HEK293 (cell line): ENCODE results near the gene CHAC2.
A peak's percentile ranks its signal among the peaks of the same experiment; 100 is the strongest.
"Not testable (repeated sequence)": the region's sequence is repeated elsewhere in the genome, so short reads cannot be mapped to it uniquely, and the experiment has no call there.

Experiments used
- CTCF ChIA-PET: fragments of 350-600 bp; formaldehyde crosslinking; extraction: SDS; loops from one replicate; lab custom pipeline; 2021; ENCODE audit warnings: antibody characterized with exemption; lab: Yijun Ruan, JAX
- POLR2A ChIA-PET: fragments of 300-600 bp; formaldehyde crosslinking; extraction: SDS; loops from one replicate; lab custom pipeline; 2020; ENCODE audit warnings: antibody characterized with exemption, inconsistent platforms; lab: Yijun Ruan, JAX
- H3K27ac ChIP-seq: fragments of 200-500 bp; sonication (Bioruptor generic); 2 replicates; pipeline ENCODE4 v1.5.1; 2014; ENCODE audit warnings: low read depth, low read length, control low read depth, inconsistent platforms; ENCODE audit errors: extremely low read depth
- H3K36me3 ChIP-seq, 2 experiments: fragments of 200-500 bp in 1 of 2; sonication (Bioruptor generic) in 1 of 2; 1 replicate in 1 of 2; 2 replicates in 1 of 2; pipeline ENCODE4 v1.5.1; 2014 to 2017; ENCODE audit warnings: inconsistent platforms in 2 of 2, low read length in 2 of 2; ENCODE audit not compliant: control insufficient read depth in 2 of 2, insufficient read depth in 1 of 2
- H3K4me1 ChIP-seq: fragments of 200-500 bp; sonication (Bioruptor generic); 2 replicates; pipeline ENCODE4 v1.5.1; 2014; ENCODE audit warnings: mild to moderate bottlenecking, low read length, inconsistent platforms; ENCODE audit not compliant: control insufficient read depth, insufficient read depth
- H3K4me3 ChIP-seq: 2 replicates; pipeline ENCODE4 v1.5.1; 2011; ENCODE audit warnings: low read depth, mild to moderate bottlenecking, control low read depth, low read length, moderate library complexity
- H3K9me3 ChIP-seq: fragments of 200-500 bp; sonication (Bioruptor generic); 2 replicates; pipeline ENCODE4 v1.5.1; 2014; ENCODE audit warnings: low read depth, low read length, inconsistent platforms; ENCODE audit not compliant: control insufficient read depth, insufficient read depth
- ZBTB21 ChIP-seq: fragments of 450-650 bp; formaldehyde crosslinking; IDR thresholded peaks from 2 replicates; pipeline ENCODE4 v1.5.1; 2017; ENCODE audit warnings: missing biosample characterization, missing genetic modification characterization
- ZBTB8A ChIP-seq: fragments of 450-650 bp; formaldehyde crosslinking; IDR thresholded peaks from 2 replicates; pipeline ENCODE4 v1.5.1; 2016; ENCODE audit warnings: missing biosample characterization, missing genetic modification characterization
- ZNF140 ChIP-seq: fragments of 450-650 bp; formaldehyde crosslinking; IDR thresholded peaks from 2 replicates; pipeline ENCODE4 v1.5.1; 2016; ENCODE audit warnings: missing biosample characterization, missing genetic modification characterization
- ZNF266 ChIP-seq: fragments of 450-650 bp; formaldehyde crosslinking; IDR thresholded peaks from 2 replicates; pipeline ENCODE4 v1.5.1; 2016; ENCODE audit warnings: missing biosample characterization, missing genetic modification characterization, low read depth
- ZNF394 ChIP-seq: fragments of 450-650 bp; formaldehyde crosslinking; IDR thresholded peaks from 2 replicates; pipeline ENCODE4 v1.5.1; 2016; ENCODE audit warnings: missing biosample characterization, missing genetic modification characterization, mild to moderate bottlenecking, moderate library complexity, borderline replicate concordance
- ZNF404 ChIP-seq: fragments of 450-650 bp; formaldehyde crosslinking; IDR thresholded peaks from 2 replicates; pipeline ENCODE4 v1.5.1; 2017; ENCODE audit warnings: missing biosample characterization, missing genetic modification characterization
- ZNF426 ChIP-seq: fragments of 450-650 bp; formaldehyde crosslinking; IDR thresholded peaks from 2 replicates; pipeline ENCODE4 v1.5.1; 2017; ENCODE audit warnings: missing biosample characterization, missing genetic modification characterization, mild to moderate bottlenecking, inconsistent platforms, moderate library complexity
- ZNF433 ChIP-seq: fragments of 450-650 bp; formaldehyde crosslinking; IDR thresholded peaks from 2 replicates; pipeline ENCODE4 v1.5.1; 2016; ENCODE audit warnings: missing biosample characterization, missing genetic modification characterization, low read depth
- ZNF510 ChIP-seq: fragments of 450-650 bp; formaldehyde crosslinking; IDR thresholded peaks from 2 replicates; pipeline ENCODE4 v1.5.1; 2018; ENCODE audit warnings: mild to moderate bottlenecking, missing genetic modification characterization, missing biosample characterization; ENCODE audit not compliant: insufficient replicate concordance
- ZNF555 ChIP-seq: fragments of 450-650 bp; formaldehyde crosslinking; conservative IDR thresholded peaks from 2 replicates; pipeline ENCODE4 v1.5.1; 2017; ENCODE audit warnings: missing biosample characterization, mild to moderate bottlenecking, missing genetic modification characterization, inconsistent platforms
- ZNF560 ChIP-seq: fragments of 450-650 bp; formaldehyde crosslinking; IDR thresholded peaks from 2 replicates; pipeline ENCODE4 v1.5.1; 2017; ENCODE audit warnings: missing biosample characterization, missing genetic modification characterization, borderline replicate concordance
- ZNF561 ChIP-seq: fragments of 450-650 bp; IDR thresholded peaks from 2 replicates; pipeline ENCODE4 v1.5.1; 2018; ENCODE audit warnings: missing biosample characterization, missing genetic modification characterization, borderline replicate concordance
- ZNF623 ChIP-seq: fragments of 450-650 bp; formaldehyde crosslinking; IDR thresholded peaks from 2 replicates; pipeline ENCODE4 v1.5.1; 2016; ENCODE audit warnings: missing biosample characterization, missing genetic modification characterization
- ZNF654 ChIP-seq: fragments of 450-650 bp; formaldehyde crosslinking; IDR thresholded peaks from 2 replicates; pipeline ENCODE4 v1.5.1; 2016; ENCODE audit warnings: low read depth, missing biosample characterization, missing genetic modification characterization
- ZNF791 ChIP-seq: fragments of 450-650 bp; formaldehyde crosslinking; IDR thresholded peaks from 2 replicates; pipeline ENCODE4 v1.5.1; 2016; ENCODE audit warnings: missing biosample characterization, missing genetic modification characterization
- TF ChIP-seq, protein P1 (sequence below): fragments of 450-650 bp; formaldehyde crosslinking; conservative IDR thresholded peaks from 2 replicates; pipeline ENCODE4 v1.5.1; 2016; ENCODE audit warnings: low read depth, missing biosample characterization, missing genetic modification characterization
- TF ChIP-seq, protein P2 (sequence below): fragments of 450-650 bp; formaldehyde crosslinking; conservative IDR thresholded peaks from 2 replicates; pipeline ENCODE4 v1.5.1; 2016; ENCODE audit warnings: low read depth, missing biosample characterization, missing genetic modification characterization
- TF ChIP-seq, protein P3 (sequence below): fragments of 450-650 bp; formaldehyde crosslinking; IDR thresholded peaks from 2 replicates; pipeline ENCODE4 v1.5.1; 2016; ENCODE audit warnings: missing biosample characterization, missing genetic modification characterization

The CHAC2 gene

DNA sequence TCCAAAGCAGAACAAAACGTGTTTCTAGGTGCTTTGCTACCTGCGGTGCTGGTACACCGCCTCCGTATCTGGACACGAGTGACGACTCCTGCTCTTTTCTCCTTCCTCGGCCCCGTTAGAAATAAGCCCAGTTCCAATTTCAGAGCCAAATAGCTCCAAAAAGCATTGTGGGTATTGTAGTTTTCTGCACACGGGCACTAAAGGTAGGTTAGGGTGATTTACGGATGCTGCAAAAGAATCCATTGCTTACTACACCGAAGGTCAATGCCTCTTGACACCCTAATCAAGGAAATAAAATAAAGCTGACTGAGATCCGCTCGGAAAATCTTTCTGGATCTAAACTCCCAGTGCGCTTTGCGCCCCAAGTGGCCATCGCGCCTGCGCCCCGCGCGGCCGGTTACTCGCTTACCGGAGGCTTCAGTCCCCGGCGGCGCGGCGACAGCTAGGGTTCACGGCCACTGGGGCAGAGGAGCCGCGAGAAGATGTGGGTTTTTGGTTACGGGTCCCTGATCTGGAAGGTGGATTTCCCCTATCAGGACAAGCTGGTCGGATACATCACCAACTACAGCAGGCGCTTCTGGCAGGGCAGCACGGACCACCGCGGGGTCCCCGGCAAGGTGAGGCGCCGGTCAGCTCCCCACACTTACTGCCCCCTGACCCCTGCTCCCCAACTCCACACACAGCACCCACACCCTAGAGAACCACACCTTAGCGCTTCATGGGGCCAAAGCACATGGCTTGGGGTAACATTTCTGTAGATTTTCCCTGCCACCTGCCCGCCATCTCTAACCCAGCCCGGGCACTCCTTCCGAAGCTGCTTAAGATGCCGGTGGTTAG is at the start of gene CHAC2 (continued):
- TF ChIP-seq ZNF561, result no peak

DNA sequence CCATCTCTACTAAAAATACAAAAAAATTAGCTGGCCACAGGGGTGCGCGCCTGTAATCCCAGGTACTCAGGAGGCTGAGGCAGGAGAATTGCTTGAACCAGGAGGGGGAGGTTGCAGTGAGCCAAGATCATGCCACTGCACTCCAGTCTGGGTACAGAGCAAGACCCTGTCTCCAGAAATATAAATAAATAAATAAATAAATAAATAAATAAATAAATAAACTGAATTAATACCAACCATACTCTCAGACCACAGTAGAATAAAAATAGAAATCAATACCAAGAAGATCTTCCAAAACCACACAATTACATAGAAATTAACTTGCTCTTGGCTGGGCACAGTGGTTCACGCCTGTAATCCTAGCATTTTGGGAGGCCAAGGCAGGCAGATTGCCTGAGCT is 46.7 kb upstream of the CHAC2 start:
- POLR2A ChIA-PET, result not testable (repeated sequence)

More for the DNA sequence above, 46.7 kb upstream of the CHAC2 start:
- H3K4me3 ChIP-seq, H3K9me3 ChIP-seq, H3K4me1 ChIP-seq, H3K27ac ChIP-seq, H3K36me3 ChIP-seq: not testable (repeated sequence)
- CTCF ChIA-PET, result interaction anchor here (0.5 kb wide), 1 partner anchor 56 kb away, joined by 3 read pairs; no protein-coding TSS in a partner anchor
- TF ChIP-seq ZNF433 (tag by site-specific recombination) (0 out of 2 replicates have a peak, but pooled peaks have one; percentile 31), ZNF555 (peak; percentile 56), ZNF623 (peak; percentile 50; the same call in 1 of the 2 replicates), ZNF654 (tag by site-specific recombination) (0 out of 2 replicates have a peak, but pooled peaks have one; percentile 15), ZNF140 (tag by site-specific recombination) (peak; percentile 52; the same call in 1 of the 2 replicates), ZBTB8A (tag by site-specific recombination) (peak; percentile 57), ZNF560 (tag by site-specific recombination) (peak; percentile 59; the same call in 1 of the 2 replicates), ZNF426 (tag by site-specific recombination) (peak; percentile 71), ZNF510 (tag by site-specific recombination) (peak; percentile 38), ZNF404 (tag by site-specific recombination) (peak; percentile 48; the same call in 1 of the 2 replicates), ZNF791 (tag by site-specific recombination) (peak; percentile 41; the same call in 1 of the 2 replicates), ZNF266 (tag by site-specific recombination) (peak; percentile 56; the same call in 1 of the 2 replicates), ZBTB21 (tag by site-specific recombination) (0 out of 2 replicates have a peak, but pooled peaks have one; percentile 17), ZNF394 (tag by site-specific recombination) (peak; percentile 77; the same call in 1 of the 2 replicates)
- TF ChIP-seq, protein P1, sequence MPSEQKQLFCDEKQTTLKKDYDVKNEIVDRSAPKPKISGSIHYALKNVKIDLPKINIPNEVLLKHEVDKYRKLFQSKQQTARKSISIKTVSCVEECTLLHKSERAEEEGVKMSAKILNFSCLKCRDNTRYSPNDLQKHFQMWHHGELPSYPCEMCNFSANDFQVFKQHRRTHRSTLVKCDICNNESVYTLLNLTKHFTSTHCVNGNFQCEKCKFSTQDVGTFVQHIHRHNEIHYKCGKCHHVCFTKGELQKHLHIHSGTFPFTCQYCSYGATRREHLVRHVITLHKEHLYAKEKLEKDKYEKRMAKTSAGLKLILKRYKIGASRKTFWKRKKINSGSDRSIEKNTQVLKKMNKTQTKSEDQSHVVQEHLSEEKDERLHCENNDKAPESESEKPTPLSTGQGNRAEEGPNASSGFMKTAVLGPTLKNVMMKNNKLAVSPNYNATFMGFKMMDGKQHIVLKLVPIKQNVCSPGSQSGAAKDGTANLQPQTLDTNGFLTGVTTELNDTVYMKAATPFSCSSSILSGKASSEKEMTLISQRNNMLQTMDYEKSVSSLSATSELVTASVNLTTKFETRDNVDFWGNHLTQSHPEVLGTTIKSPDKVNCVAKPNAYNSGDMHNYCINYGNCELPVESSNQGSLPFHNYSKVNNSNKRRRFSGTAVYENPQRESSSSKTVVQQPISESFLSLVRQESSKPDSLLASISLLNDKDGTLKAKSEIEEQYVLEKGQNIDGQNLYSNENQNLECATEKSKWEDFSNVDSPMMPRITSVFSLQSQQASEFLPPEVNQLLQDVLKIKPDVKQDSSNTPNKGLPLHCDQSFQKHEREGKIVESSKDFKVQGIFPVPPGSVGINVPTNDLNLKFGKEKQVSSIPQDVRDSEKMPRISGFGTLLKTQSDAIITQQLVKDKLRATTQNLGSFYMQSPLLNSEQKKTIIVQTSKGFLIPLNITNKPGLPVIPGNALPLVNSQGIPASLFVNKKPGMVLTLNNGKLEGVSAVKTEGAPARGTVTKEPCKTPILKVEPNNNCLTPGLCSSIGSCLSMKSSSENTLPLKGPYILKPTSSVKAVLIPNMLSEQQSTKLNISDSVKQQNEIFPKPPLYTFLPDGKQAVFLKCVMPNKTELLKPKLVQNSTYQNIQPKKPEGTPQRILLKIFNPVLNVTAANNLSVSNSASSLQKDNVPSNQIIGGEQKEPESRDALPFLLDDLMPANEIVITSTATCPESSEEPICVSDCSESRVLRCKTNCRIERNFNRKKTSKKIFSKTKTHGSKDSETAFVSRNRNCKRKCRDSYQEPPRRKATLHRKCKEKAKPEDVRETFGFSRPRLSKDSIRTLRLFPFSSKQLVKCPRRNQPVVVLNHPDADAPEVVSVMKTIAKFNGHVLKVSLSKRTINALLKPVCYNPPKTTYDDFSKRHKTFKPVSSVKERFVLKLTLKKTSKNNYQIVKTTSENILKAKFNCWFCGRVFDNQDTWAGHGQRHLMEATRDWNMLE (tag by site-specific recombination), result peak; percentile 79
- TF ChIP-seq, protein P2, sequence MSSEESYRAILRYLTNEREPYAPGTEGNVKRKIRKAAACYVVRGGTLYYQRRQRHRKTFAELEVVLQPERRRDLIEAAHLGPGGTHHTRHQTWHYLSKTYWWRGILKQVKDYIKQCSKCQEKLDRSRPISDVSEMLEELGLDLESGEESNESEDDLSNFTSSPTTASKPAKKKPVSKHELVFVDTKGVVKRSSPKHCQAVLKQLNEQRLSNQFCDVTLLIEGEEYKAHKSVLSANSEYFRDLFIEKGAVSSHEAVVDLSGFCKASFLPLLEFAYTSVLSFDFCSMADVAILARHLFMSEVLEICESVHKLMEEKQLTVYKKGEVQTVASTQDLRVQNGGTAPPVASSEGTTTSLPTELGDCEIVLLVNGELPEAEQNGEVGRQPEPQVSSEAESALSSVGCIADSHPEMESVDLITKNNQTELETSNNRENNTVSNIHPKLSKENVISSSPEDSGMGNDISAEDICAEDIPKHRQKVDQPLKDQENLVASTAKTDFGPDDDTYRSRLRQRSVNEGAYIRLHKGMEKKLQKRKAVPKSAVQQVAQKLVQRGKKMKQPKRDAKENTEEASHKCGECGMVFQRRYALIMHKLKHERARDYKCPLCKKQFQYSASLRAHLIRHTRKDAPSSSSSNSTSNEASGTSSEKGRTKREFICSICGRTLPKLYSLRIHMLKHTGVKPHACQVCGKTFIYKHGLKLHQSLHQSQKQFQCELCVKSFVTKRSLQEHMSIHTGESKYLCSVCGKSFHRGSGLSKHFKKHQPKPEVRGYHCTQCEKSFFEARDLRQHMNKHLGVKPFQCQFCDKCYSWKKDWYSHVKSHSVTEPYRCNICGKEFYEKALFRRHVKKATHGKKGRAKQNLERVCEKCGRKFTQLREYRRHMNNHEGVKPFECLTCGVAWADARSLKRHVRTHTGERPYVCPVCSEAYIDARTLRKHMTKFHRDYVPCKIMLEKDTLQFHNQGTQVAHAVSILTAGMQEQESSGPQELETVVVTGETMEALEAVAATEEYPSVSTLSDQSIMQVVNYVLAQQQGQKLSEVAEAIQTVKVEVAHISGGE (tag by site-specific recombination), result peak; percentile 71
- TF ChIP-seq, protein P3, sequence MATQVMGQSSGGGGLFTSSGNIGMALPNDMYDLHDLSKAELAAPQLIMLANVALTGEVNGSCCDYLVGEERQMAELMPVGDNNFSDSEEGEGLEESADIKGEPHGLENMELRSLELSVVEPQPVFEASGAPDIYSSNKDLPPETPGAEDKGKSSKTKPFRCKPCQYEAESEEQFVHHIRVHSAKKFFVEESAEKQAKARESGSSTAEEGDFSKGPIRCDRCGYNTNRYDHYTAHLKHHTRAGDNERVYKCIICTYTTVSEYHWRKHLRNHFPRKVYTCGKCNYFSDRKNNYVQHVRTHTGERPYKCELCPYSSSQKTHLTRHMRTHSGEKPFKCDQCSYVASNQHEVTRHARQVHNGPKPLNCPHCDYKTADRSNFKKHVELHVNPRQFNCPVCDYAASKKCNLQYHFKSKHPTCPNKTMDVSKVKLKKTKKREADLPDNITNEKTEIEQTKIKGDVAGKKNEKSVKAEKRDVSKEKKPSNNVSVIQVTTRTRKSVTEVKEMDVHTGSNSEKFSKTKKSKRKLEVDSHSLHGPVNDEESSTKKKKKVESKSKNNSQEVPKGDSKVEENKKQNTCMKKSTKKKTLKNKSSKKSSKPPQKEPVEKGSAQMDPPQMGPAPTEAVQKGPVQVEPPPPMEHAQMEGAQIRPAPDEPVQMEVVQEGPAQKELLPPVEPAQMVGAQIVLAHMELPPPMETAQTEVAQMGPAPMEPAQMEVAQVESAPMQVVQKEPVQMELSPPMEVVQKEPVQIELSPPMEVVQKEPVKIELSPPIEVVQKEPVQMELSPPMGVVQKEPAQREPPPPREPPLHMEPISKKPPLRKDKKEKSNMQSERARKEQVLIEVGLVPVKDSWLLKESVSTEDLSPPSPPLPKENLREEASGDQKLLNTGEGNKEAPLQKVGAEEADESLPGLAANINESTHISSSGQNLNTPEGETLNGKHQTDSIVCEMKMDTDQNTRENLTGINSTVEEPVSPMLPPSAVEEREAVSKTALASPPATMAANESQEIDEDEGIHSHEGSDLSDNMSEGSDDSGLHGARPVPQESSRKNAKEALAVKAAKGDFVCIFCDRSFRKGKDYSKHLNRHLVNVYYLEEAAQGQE (tag by site-specific recombination), result peak; percentile 65; the same call in 1 of the 2 replicates
